Motor neuron (in vitro differentiated cells): ENCODE data around the gene ERO1B. TPM values are rescaled to one million over a fixed set of nuclear protein-coding genes. Genes with fewer than 3 reads are reported as not detected.
"Not testable (repeated sequence)": the region's sequence is repeated elsewhere in the genome, so short reads cannot be mapped to it uniquely, and the experiment has no call there.

Experiments used
- ATAC-seq, 8 experiments: fragments of 200-7000 bp; cut with Tn5 transposase; replicated peaks in 6 of 8; 2 replicates each; pipeline ENCODE4 v1.8.0; 2021; ENCODE audit warnings: mild to moderate bottlenecking in 8 of 8, moderate library complexity in 8 of 8
- H3K27ac ChIP-seq, 2 donors: fragments of 250-450 bp; sonication (Bioruptor Pico); 2 replicates each; pipeline ENCODE4 v1.9.0; 2021; ENCODE audit warnings: antibody characterized with exemption in 2 of 2, mild to moderate bottlenecking in 2 of 2, moderate library complexity in 1 of 2
- H3K4me1 ChIP-seq, 2 donors: fragments of 250-450 bp; sonication (Bioruptor Pico); replicated peaks in 1 of 2; 2 replicates each; pipeline ENCODE4 v1.6.1; 2021; ENCODE audit warnings: antibody characterized with exemption in 2 of 2, mild to moderate bottlenecking in 2 of 2, moderate library complexity in 1 of 2
- H3K4me3 ChIP-seq, 5 donors: fragments of 250-450 bp; sonication (Bioruptor Pico); 2 replicates each; pipeline ENCODE4 v1.9.0; 2021; ENCODE audit warnings: antibody characterized with exemption in 5 of 5, mild to moderate bottlenecking in 5 of 5, moderate library complexity in 4 of 5
- WGBS, 10 experiments: fragments of 450-650 bp; shearing (Covaris generic); methylation state at CpG; one replicate each; pipeline ENCODE4 v1.0.0; 2022; 5-methylcytosine and 5-hydroxymethylcytosine counted together
- in situ Hi-C, 9 experiments: fragments of 400-800 bp; cut with MboI; loops; one replicate each; pipeline ENCODE4 v1.15.0; 2021; ENCODE audit warnings: low sequenced_read_pairs in 9 of 9, low pct_unique_long_range_greater_than_20kb in 2 of 9; ENCODE audit not compliant: unreplicated experiment in 9 of 9
- total RNA-seq, 8 experiments: library from RNA; unstranded; fragments of 300-600 nt; gene quantifications; 2 replicates each; pipeline versions ENCODE4 v1.2.3 to v1.2.4, GENCODE V29; 2022

The ERO1B gene
- 1 to 10 TPM; 1.2 to 7.0 (median 5.2) TPM for total RNA-seq

GRCh38 chr1:236281654-236282424 is at the start of gene ERO1B:
TSS of gene ERO1B (minus strand) at chr1:236281958. CDS start at chr1:236281783, 175 bp downstream.
- Histone ChIP-seq H3K4me3 (peak within 1 kb of the TSS; percentile 59 to 84 (median 76)), H3K27ac (no peak within 1 kb of the TSS), H3K4me1 (no peaks in the 10 kb centered on the region)
- 0% methylated on average over 2 to 11 of the region's 81 CpGs; no CpG with 5 or more reads in 6 of the 10 experiments for WGBS, 10 experiments
- ATAC-seq, result peak; percentile 94 to 98 (median 96)
- in situ Hi-C loops, result no loop called here

- WGBS, 10 experiments, result 33 to 100% (median 80%) methylated on average over 1 to 2 of the region's 3 CpGs; no CpG with 5 or more reads in 4 of the 10 experiments
- H3K4me1 ChIP-seq, ATAC-seq, H3K4me3 ChIP-seq, in situ Hi-C loops, H3K27ac ChIP-seq: not testable (repeated sequence)
Observed at GRCh38 chr1:236331412-236331811, 49.7 kb upstream of the ERO1B start.

- ATAC-seq, result no peak
- Histone ChIP-seq H3K4me1 (no peaks in the 10 kb centered on the region), H3K27ac (no peak overlapping the region), H3K4me3 (no peak overlapping the region)
- in situ Hi-C loops, result no loop called here
- WGBS, 10 experiments, result 0 to 77% (median 9%) methylated on average over 1 of the region's 1 CpG
Observed at GRCh38 chr1:236326432-236326831, 44.7 kb upstream of the ERO1B start.

GRCh38 chr1:236325567-236325966 is 43.8 kb upstream of the ERO1B start:
- 0 to 100% (median 92%) methylated on average over 1 to 2 of the region's 2 CpGs; no CpG with 5 or more reads in 1 of the 10 experiments for WGBS, 10 experiments
- Histone ChIP-seq H3K4me3 (no peak overlapping the region), H3K27ac (no peak overlapping the region), H3K4me1 (no peaks in the 10 kb centered on the region)
- ATAC-seq, result no peak
- in situ Hi-C loops, result no loop called here

GRCh38 chr1:236323819-236324411 is 42.2 kb upstream of the ERO1B start:
- H3K4me3 ChIP-seq, result no peak overlapping the region
- no peaks in the 10 kb centered on the region for H3K4me1 ChIP-seq
- no peak overlapping the region for H3K27ac ChIP-seq
- in situ Hi-C loops, result no loop called here
- no peak for ATAC-seq

GRCh38 chr1:236322566-236323409 is 41.0 kb upstream of the ERO1B start:
- Histone ChIP-seq H3K4me3 (no peak overlapping the region), H3K4me1 (no peaks in the 10 kb centered on the region), H3K27ac (no peak overlapping the region)
- ATAC-seq, result no peak
- in situ Hi-C loops, result no loop called here
- 0 to 67% (median 10%) methylated on average over 1 of the region's 1 CpG for WGBS, 10 experiments

- 0 to 93% (median 87%) methylated on average over 4 to 5 of the region's 5 CpGs for WGBS, 10 experiments
- peak in 2 of 8 experiments; percentile 11 to 48 for ATAC-seq
- H3K4me3 ChIP-seq, result no peak overlapping the region
- no peak overlapping the region for H3K27ac ChIP-seq
- in situ Hi-C loops, result no loop called here
- no peaks in the 10 kb centered on the region for H3K4me1 ChIP-seq
Observed at GRCh38 chr1:236321101-236321500, 39.3 kb upstream of the ERO1B start.

- no peak overlapping the region for H3K27ac ChIP-seq
- no peak overlapping the region for H3K4me3 ChIP-seq
- in situ Hi-C loops, result no loop called here
- H3K4me1 ChIP-seq, result no peaks in the 10 kb centered on the region
- ATAC-seq, result no peak
- WGBS, 10 experiments, result 0 to 100% (median 67%) methylated on average over 1 of the region's 1 CpG; no CpG with 5 or more reads in 3 of the 10 experiments
Observed at GRCh38 chr1:236320671-236321070, 38.9 kb upstream of the ERO1B start.

GRCh38 chr1:236320214-236320613 is 38.5 kb upstream of the ERO1B start:
- Histone ChIP-seq H3K4me3 (no peak overlapping the region), H3K4me1 (no peaks in the 10 kb centered on the region), H3K27ac (no peak overlapping the region)
- peak in 3 of 8 experiments; percentile 50 to 60 (median 55) for ATAC-seq
- 0 to 86% (median 14%) methylated on average over 1 of the region's 1 CpG; no CpG with 5 or more reads in 3 of the 10 experiments for WGBS, 10 experiments
- in situ Hi-C loops, result no loop called here

GRCh38 chr1:236316437-236316836 is 34.7 kb upstream of the ERO1B start:
- Histone ChIP-seq H3K4me1 (peaks cover 0 to 5% of the 10 kb centered on the region in 2 donors), H3K27ac (no peak overlapping the region), H3K4me3 (no peak overlapping the region)
- 14 to 100% (median 92%) methylated on average over 1 to 2 of the region's 2 CpGs; no CpG with 5 or more reads in 5 of the 10 experiments for WGBS, 10 experiments
- in situ Hi-C loops, result no loop called here
- ATAC-seq, result no peak

- H3K4me3 ChIP-seq, result no peak overlapping the region
- peaks cover 0 to 5% of the 10 kb centered on the region in 2 donors for H3K4me1 ChIP-seq
- whole genome bisulfite sequencing, 10 experiments, result 0 to 100% (median 91%) methylated on average over 1 to 2 of the region's 2 CpGs; no CpG with 5 or more reads in 4 of the 10 experiments
- no peak overlapping the region for H3K27ac ChIP-seq
- no peak for ATAC-seq
- in situ Hi-C loops, result no loop called here
Observed at GRCh38 chr1:236315518-236315917, 33.8 kb upstream of the ERO1B start.

- no peak overlapping the region for H3K27ac ChIP-seq
- 60 to 95% (median 84%) methylated on average over 1 to 10 of the region's 10 CpGs; no CpG with 5 or more reads in 3 of the 10 experiments for WGBS, 10 experiments
- H3K4me3 ChIP-seq, result no peak overlapping the region
- H3K4me1 ChIP-seq, result peaks cover 0 to 5% of the 10 kb centered on the region in 2 donors
- no peak for ATAC-seq
- in situ Hi-C loops, result no loop called here
Observed at GRCh38 chr1:236315092-236315491, 33.3 kb upstream of the ERO1B start.

- ATAC-seq, H3K4me3 ChIP-seq, H3K27ac ChIP-seq, in situ Hi-C loops, H3K4me1 ChIP-seq: not testable (repeated sequence)
- 0 to 100% (median 84%) methylated on average over 1 to 5 of the region's 5 CpGs; no CpG with 5 or more reads in 1 of the 10 experiments for WGBS, 10 experiments
Observed at GRCh38 chr1:236314050-236314449, 32.3 kb upstream of the ERO1B start.
